DMS79 treated with DMSO at 0.1 percent for 48 hours (cell line): Measurements from ENCODE around the gene IRS2.

Experiments used
- DNase-seq: peaks from one replicate; lab custom pipeline; 2025; lab: John Stamatoyannopoulos, UW

IRS2 gene

GRCh38 chr13:109781384-109782065, 4.9 kb downstream of the IRS2 start:
- peak; percentile 62 for DNase-seq

DNA sequence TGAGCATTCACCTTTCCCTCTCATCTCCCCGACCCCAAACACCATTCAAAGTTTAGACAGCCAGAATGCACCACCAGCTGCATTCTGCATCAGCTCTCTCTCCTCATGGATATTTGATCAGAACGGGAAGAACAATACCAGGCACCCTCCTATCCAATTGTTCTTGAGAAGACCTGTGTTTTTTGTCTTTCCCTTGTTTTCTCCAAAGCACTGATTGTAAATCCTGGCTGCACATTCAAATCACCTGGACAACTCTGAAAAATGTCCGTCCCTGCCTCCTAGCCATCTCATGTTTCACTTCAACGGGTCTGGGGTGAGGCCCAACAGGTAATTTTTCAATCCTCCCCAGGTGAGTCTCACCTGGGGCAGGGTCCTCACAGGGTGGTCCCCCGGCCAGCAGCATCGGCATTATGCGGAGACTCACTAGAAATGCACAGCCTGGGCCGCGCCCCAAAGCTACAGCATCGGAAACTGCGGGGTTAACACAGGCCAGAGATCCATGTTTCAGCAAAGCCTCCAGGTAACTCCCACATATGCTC, 5.5 kb downstream of the IRS2 start:
- peak; percentile 66 for DNase-seq

DNA sequence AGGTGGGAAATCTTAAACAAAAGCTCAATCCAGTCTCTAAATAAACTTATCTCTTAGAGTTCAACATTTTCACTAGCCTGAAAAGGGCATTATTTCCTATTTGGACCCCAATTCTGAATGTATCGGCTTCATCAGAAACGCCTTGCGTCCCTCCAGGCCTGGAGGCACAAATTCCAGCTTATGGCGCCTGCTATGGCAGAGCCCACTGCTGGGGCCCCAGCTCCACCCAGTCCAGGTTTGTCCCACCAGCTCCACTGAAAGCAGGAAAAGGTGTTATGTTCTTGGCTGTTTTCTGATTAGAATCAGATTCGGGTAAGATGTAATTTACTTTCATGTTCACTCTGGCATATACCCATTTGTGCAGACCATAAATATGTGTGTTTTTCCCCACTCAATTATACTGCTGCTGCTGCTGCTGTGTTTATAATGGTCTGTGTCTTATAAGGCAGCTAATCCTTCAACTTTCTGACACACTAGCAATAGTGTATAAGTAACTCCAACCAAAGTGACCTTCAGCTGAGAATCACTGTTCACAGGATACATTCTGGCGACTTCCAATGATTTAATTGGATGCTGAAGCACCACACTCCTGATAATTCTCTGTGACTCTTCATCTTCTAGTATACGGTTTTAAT, 6.4 kb downstream of the IRS2 start:
- no peak for DNase-seq

DNA sequence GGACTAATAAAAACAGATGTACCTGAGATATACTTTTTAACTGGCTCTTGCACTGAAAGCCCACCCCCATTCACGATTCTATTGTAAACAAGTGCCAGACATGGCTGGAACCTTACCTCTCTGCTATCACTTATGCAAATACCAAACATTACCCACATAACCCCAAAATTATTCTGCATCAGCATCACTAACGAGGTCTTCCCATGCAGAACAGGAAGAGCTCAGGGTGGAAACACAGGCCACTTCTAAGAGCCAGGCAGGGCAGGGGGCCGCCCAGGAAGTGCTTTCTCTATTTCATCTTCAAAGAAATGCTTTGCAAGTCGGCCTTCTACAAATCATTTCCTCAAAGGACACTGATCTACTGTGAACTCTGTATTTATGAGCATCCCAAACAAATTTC, 7.3 kb downstream of the IRS2 start:
- DNase-seq: peak; percentile 40

DNA sequence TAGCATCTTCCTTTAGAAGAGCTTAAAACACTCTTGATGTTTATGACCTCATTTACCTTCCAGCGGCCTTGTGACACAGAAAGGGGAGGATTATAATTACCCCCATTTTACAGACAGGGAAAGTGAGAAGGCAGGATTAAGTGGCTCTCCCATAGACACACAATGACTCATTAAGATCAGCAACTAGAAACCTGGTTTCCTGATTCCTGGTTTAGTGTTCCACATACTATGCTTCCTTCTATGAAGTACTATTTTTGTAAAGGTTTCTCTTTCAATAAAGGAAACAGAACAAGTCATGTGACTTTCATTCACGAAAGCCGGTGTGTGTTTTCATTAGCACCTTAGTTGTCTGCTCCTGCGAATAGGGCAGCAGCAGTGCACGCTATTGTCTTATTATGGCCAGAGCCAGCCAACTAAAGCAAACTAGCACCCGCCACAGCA, 8.3 kb downstream of the IRS2 start:
- DNase-seq: no peak

GRCh38 chr13:109776575-109776974, 9.8 kb downstream of the IRS2 start:
- no peak for DNase-seq

- DNase-seq: no peak
These were observed 12.6 kb downstream of the IRS2 start for GRCh38 chr13:109773786-109774185.

DNA sequence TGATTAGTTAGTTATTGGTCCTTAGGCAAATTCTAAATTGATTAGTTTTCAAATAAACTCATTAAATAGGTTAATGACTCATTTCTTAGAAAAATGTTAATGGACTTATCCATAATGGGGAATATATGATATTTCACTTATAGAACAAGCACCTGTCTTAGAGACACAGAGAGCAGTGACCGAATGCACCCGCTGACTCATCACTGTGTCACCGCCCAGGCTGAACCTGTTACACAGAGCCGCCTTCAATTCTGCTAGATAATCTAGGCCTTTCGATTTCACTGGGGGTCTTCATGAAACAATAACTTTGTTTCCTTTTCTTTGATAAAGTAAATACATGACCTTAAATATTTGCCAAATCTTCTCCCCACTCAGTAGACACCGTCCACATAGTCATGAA, 13.1 kb downstream of the IRS2 start:
- no peak for DNase-seq

DNA sequence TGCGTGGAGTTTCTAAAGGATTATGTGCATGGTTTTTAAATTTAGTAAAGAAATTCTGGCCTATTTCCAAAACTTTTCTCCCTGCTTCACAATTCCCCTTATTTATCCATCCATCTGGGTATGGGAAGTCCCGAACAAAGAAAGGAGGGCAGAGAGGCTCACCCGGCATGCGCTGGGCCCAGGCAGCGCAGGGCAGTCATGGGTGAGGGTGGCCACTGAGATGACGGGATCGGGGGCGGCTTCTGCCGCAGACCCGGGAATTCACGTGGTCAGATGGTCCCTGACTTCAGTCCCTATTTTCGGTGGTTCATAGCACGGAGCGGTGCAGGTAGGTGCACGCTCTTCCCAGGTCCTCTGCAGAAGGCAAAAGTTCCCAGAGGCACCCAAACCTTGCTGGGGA, 14.5 kb downstream of the IRS2 start:
- no peak for DNase-seq

- no peak for DNase-seq
These were observed 15.9 kb downstream of the IRS2 start for GRCh38 chr13:109770436-109770835.

DNA sequence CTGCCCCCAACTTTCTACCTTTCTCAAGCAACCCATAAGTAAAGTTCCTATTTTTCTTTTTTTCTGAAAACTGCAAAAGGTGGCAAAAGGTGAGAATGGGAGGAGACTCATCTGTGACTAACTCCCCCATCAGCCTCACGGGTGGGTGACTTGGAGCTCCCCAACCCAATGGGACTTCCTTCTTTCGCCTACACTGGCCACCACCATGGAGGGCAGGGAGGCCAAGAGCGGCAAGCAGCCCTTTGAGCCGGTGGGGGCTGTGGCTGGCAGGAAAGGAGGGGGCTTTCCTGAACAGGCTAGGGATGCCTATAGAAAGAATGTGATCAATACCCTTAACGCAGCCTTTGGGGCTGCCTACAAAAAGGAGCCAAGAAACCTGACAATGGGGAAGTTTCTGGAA, 16.5 kb downstream of the IRS2 start:
- DNase-seq: no peak

DNA sequence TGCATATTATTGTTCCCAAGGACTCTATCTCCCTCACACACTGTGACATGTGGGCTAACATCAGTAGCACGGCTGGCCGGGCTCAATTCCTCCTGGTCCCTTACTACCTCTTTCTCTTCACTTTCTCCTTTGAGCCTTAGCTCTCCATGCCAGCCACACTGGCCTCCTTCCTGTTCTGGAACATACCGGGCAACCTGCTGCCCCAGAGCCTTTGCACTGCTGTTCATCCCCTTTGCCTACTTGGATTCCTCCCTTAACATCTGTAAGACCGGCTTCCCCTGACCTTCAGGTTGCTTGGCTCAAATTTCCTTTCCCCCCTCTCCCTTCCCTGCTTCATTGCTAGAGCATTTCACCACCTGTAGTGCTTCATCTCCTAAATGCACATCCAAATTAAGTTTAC, 17.1 kb downstream of the IRS2 start:
- no peak for DNase-seq

DNA sequence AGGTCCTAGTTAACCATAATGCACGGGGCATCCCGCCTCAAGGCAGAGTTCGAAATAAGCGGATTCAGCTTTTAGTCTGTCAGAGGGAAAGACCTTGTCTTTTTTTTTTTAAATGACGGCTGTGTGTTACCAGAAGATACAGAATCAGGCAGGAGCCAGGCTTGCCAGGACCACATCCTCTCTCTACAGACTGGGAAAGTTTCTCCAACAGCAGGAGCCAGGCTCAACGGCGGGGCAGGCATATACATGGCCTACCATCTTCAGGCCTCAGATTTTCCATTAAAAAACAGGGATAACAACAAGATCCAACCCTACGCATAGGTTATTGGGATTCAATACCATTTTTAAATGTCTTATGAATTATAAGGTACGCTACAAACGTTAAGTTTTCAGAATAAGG, 17.8 kb downstream of the IRS2 start:
- no peak for DNase-seq

GRCh38 chr13:109768176-109768575, 18.2 kb downstream of the IRS2 start:
- no peak for DNase-seq

DNA sequence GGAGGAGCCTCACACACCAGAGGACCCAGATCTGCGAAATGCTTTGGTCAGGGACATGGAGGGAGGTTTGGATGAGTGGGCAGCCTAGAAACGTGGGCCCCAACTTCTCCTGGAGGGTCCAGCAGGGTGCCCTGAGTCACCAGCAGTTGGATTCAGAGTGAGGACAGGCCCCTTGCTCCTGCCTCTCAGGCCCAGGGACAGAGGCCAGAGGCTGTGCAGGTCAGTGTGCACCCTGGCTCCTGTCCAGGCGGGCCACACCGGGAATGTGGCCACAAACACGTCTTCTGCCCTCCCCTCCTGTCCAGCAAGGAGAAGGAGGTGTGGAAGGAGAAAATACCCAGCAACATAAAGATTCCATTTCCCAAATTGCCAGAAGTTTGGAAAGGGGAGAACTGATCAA, 19.4 kb downstream of the IRS2 start:
- no peak for DNase-seq

DNA sequence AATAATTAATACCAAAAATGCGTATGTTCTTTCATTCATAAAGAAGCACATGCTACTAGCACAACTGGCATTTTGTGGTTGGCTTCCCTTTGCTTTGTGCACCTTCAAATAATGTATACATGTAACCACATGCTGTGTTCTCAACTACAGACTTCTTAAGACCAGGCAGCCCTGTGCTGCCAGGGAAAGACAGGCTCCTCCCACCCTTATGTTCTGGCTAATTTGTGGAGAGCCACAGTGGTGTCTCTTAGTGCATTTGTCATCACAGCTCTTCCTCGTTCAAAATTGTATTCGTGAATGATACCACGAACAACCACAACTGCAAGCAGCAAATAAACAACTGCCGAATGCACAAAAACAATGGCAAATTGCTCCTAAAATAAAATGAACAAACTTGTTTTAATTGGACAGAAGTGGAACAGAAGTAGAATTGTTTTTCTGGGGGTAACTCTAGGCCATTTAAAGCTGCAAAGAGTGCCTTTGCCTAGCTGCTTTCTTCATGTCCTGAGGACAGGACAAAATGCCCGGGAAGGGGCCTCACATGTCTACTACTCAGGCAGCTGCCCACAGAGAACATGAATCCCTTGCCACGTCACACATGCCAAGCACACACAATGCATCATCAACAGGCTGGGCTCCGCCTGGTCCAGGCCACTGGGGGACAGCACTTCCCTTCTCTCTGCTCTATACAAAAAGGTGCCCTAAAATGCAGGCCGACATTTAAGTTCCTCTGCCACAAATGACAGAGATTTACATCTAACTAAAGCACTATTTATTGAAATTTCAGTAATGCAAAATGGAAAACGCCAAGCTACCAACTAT, 21.7 kb downstream of the IRS2 start:
- peak; percentile 40 for DNase-seq

- DNase-seq: no peak
These were observed 22.3 kb downstream of the IRS2 start for GRCh38 chr13:109764045-109764444.

GRCh38 chr13:109762791-109763190, 23.6 kb downstream of the IRS2 start:
- no peak for DNase-seq

DNA sequence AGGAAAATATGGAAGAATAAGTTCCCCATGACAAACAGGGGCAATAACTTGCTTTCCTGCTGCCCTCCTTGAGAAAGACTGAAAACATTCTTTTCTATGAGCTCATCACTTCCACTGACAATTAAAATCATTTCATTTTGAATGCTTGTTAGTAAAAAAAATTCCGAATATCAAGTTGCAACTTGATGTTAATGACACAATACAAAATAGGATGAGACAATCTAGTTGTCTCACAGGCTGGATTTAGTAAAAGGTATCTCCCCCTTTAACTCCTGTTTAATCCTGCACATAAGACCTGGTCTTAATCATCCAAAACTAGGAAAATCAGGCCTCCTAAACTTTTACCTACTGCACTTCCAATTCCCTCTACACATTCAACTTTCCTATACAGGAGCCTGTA, 24.7 kb downstream of the IRS2 start:
- DNase-seq: no peak

DNA sequence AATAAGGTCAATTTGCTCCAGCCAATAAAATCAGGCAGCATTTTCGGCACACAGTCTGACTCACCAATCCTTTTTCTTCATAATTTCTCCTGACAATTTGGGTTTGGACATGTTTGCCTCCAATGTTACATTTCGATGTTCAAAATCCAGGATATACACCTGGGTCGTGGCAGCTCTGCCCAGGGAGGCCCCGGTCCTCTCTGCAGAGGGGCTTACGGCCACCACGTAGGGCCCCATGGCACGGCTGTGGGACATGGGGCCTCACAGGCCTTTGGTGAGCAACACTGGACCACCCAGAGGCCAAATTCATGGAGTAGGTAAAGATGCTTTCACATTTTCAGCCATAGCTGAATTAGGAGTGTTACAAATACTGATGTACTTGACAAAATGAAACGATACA, 25.4 kb downstream of the IRS2 start:
- DNase-seq: no peak

- DNase-seq: no peak
These were observed 26.0 kb downstream of the IRS2 start for GRCh38 chr13:109760402-109760801.

DNA sequence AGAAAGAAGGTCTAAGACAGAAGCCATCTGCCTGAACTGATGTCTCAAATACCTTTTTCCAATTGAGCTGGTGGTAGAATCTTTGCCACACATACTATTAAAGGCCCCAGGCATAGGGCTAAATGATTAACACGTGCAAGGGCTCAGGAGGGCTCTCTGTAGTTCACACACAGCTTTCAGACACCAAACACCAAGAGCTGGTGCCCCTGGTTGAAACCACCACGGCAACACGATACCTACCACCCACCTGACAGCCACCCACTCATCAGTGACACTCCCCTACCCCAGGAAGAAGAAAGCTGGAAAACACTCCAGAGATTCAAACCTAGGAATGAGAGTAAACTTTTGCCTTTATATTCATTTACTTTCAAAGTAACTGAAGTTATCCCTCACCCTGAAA, 26.8 kb downstream of the IRS2 start:
- no peak for DNase-seq

- DNase-seq: no peak
These were observed 27.4 kb downstream of the IRS2 start for GRCh38 chr13:109758937-109759480.
